Heart right ventricle (tissue), 16 donors: Measurements from ENCODE around the gene MED26. TPM values are rescaled to one million over a fixed set of nuclear protein-coding genes. Genes with fewer than 3 reads are reported as not detected.

ENCODE experiments used
- ATAC-seq, 8 donors: fragments of 200-7000 bp; cut with Tn5 transposase; one replicate each; pipeline ENCODE4 v1.9.1; 2020; ENCODE audit warnings: mild to moderate bottlenecking in 8 of 8, moderate library complexity in 8 of 8, moderate number of reproducible peaks in 1 of 8
- DNase-seq, 2 donors: peaks; one replicate each; pipeline ENCODE4 v3.0.0-alpha.2; 2020
- H3K27ac ChIP-seq, 10 donors: fragments of 200-600 bp; sonication (generic) in 2 of 10; one replicate each; pipeline versions ENCODE4 v1.5.0 to v1.8.0; 2020 to 2022; ENCODE audit warnings: mild to moderate bottlenecking in 3 of 10
- H3K27me3 ChIP-seq, 7 donors: fragments of 200-600 bp; one replicate each; pipeline ENCODE4 v1.8.0; 2021 to 2022; ENCODE audit warnings: mild to moderate bottlenecking in 2 of 7
- H3K36me3 ChIP-seq, 9 donors: fragments of 200-600 bp; sonication (generic) in 1 of 9; one replicate each; pipeline versions ENCODE4 v1.5.0 to v1.8.0; 2020 to 2022; ENCODE audit warnings: mild to moderate bottlenecking in 2 of 9
- H3K4me1 ChIP-seq, 9 donors: fragments of 200-600 bp; sonication (generic) in 1 of 9; one replicate each; pipeline versions ENCODE4 v1.5.0 to v1.8.0; 2020 to 2022; ENCODE audit warnings: mild to moderate bottlenecking in 4 of 9
- H3K4me3 ChIP-seq, 10 donors: fragments of 200-600 bp; sonication (generic) in 2 of 10; one replicate each; pipeline versions ENCODE4 v1.5.0 to v1.8.0; 2020 to 2022; ENCODE audit warnings: mild to moderate bottlenecking in 7 of 10, moderate library complexity in 2 of 10
- H3K9me3 ChIP-seq, 11 donors: fragments of 200-600 bp in 10 of 11; sonication (generic) in 2 of 11; one replicate each; pipeline versions ENCODE4 v1.5.0 to v1.8.0; 2013 to 2022; ENCODE audit warnings: mild to moderate bottlenecking in 2 of 11, control low read depth in 1 of 11, moderate library complexity in 1 of 11
- CTCF ChIP-seq, 9 donors: fragments of 200-600 bp; sonication (generic) in 2 of 9; IDR thresholded peaks; one replicate each; pipeline versions ENCODE4 v1.5.0 to v1.8.0; 2021 to 2022; ENCODE audit warnings: antibody characterized with exemption in 9 of 9, mild to moderate bottlenecking in 5 of 9, moderate library complexity in 1 of 9
- WGBS, 2 donors: extraction: QIAGEN DNeasy Blood & Tissue Kit; methylation state at CpG; one replicate each; pipeline ENCODE4 v1.1.7; 2013; ENCODE audit warnings: inconsistent platforms in 1 of 2; 5-methylcytosine and 5-hydroxymethylcytosine counted together
- intact Hi-C, 10 donors: fragments of 100-400 bp; cut with DNase I; formaldehyde crosslinking; loops; one replicate each; pipeline versions ENCODE4 v1.11.1 to v1.14.2; 2022
- polyA plus RNA-seq, 2 donors: library from polyadenylated mRNA; stranded (reverse); fragments of 200-250 nt; gene quantifications; one replicate each; pipeline ENCODE4 v1.2.3, GENCODE V29; 2013
- total RNA-seq, 10 donors: library from RNA; stranded (reverse); fragmentation: NEBNext Ultra II Directional in 3 of 10; extraction: Animal tissue kit (Norgen Biotek cat#: 25700) in 3 of 10; gene quantifications; one replicate each; pipeline versions ENCODE4 v1.2.1 to v1.2.4, GENCODE V29; 2021 to 2023
- donor health status: Arrhythmogenic right ventricular cardiomyopathy.
- donor health status: ischemic (EF 13 %, LVEDD 7.1; RV severe dilation, severe dysfunction).
- donor health status: healthy with polysubstance abuse.
- donor health status: DM: no; HTN: yes; CAD: no.
- donor health status: DM: no; HTN: no; CAD: no.
- donor health status: ischemic (EF 25% LVEDD 6.9; RV normal size, moderate dysfunction).
- donor health status: ischemic (EF 25% LVEDD 5.7; RV mildly dilated, moderate dysfunction).
- donor health status: healthy.
- donor health status: DM: yes; HTN: yes; CAD: no.
- donor health status: Ischemic cardiomyopathy.
- donor health status: ischemic (EF 35%, LVEDD 5.7; RV mildly dilated, moderate dysfunction).
- donor health status: nonischemic (EF 11% LVEDD 7.7; RV severe dilation, severe dysfunction).
- donor health status: DM: yes; HTN: yes; CAD: no.
- donor health status: PGD.
- donor health status: ischemic (EF 29% LVEDD 5.4; RV normal size, mild dysfunction).
- donor health status: nonischemic (EF 23%, LVEDD 6.1; RV moderate dilation, normal function).

The MED26 gene
- total and polyA plus RNA-seq, 12 donors = 3.3 to 6.9 (median 4.6) TPM

GRCh38 chr19:16596399-16596798, 31.6 kb downstream of the MED26 start:
- no peaks in the 10 kb centered on the region for H3K27me3 ChIP-seq
- no peak for TF ChIP-seq CTCF (IDR thresholded peaks at IDR 0.05)
- intact Hi-C loops = no loop called here
- WGBS, 2 donors = 94% methylated on average over 9 of the region's 9 CpGs
- H3K36me3 ChIP-seq = peaks cover 0 to 3% (median 0%) of the 10 kb centered on the region in 9 donors
- H3K27ac ChIP-seq = no peak overlapping the region
- peaks cover 16 to 94% (median 52%) of the 10 kb centered on the region in 9 donors for H3K4me1 ChIP-seq
- no peaks in the 10 kb centered on the region for H3K9me3 ChIP-seq
- no peak for ATAC-seq
- H3K4me3 ChIP-seq = no peak overlapping the region
- no peak for DNase-seq

DNA sequence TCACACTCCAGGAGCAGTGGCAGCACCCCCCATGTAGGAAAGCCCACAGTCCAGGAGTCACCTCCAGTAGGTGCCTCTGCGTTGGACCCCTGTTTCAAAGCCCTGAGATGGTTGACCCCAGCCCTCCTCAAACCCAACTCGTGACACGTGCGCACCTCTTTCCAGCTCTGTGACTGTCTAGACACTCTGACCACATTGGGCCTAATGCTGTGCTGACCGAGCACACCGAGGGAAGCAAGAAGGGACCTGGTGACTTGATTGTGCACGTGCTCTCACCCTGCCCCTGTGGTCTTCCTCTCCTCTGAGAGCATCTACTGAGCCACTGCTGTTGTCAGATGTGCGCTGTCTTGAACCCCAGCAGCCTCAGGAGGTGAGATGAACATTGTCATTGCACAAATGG, 32.9 kb downstream of the MED26 start:
- WGBS, 2 donors = 91 to 94% methylated on average over 8 of the region's 8 CpGs
- Histone ChIP-seq H3K4me1 (peaks cover 14 to 93% (median 57%) of the 10 kb centered on the region in 9 donors), H3K9me3 (no peaks in the 10 kb centered on the region), H3K27ac (no peak overlapping the region), H3K4me3 (no peak overlapping the region), H3K36me3 (peaks cover 0 to 3% (median 0%) of the 10 kb centered on the region in 9 donors), H3K27me3 (no peaks in the 10 kb centered on the region)
- TF ChIP-seq CTCF (IDR thresholded peaks at IDR 0.05) = no peak
- DNase-seq (no peak), ATAC-seq (no peak)
- intact Hi-C loops = no loop called here

DNA sequence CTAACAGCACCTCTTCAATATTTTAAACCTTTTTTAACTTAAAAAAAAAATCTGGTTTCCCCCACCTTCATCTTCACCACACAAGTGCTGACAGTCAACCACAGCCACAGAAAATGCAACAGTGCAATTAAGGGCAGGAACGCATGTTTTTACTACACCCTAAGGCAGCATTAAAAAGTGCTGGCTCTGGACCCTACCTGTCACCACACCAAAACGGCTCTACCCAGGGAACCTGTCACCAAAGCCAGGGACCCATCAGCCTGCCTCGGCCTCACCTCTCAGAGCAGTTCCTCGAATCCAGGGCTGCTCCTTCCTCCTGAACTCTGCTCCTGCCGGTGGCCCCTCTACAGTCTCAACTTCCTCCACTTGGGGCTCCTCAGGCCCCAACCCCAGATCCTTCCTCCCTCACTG, 33.3 kb downstream of the MED26 start:
- Histone ChIP-seq H3K27ac (no peak overlapping the region), H3K27me3 (no peaks in the 10 kb centered on the region), H3K9me3 (no peaks in the 10 kb centered on the region), H3K4me1 (peaks cover 14 to 97% (median 59%) of the 10 kb centered on the region in 9 donors), H3K4me3 (no peak overlapping the region), H3K36me3 (peaks cover 0 to 3% (median 0%) of the 10 kb centered on the region in 9 donors)
- 75 to 78% methylated on average over 5 of the region's 5 CpGs for WGBS, 2 donors
- DNase-seq (no peak), ATAC-seq (no peak)
- TF ChIP-seq CTCF (IDR thresholded peaks at IDR 0.05) = no peak
- intact Hi-C loops = loop anchor here in 1 of 10 donors (5.0 kb wide), 1 partner anchor 33 kb away; the partner anchor contains the start of gene MED26

DNA sequence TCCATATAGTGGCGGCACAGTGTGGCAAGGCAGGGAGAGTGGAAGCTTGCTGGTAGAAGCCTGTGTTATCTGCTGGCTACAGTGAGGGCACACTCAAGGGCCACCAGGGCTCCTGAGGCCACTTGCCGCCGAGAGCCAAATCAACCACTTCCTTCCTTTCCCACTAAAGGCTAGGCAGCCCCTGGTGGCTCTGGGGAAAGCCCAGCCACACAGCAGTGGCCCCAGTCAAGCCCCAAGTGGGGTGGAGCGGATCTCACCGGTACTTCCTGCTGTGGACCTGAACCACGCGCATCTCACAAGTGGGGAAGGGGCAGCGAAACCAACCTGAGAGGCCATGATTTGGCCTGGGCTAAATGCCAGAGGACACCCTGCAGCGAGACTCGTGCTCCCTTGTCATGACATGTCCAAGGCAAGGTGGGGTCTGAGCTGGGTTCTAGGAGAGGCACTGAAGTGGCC, 33.8 kb downstream of the MED26 start:
- TF ChIP-seq CTCF (IDR thresholded peaks at IDR 0.05) = no peak
- peak in 4 of 8 donors; percentile 12 to 39 (median 26) for ATAC-seq
- Histone ChIP-seq H3K36me3 (peaks cover 0 to 3% (median 0%) of the 10 kb centered on the region in 9 donors), H3K27ac (no peak overlapping the region), H3K4me3 (no peak overlapping the region), H3K27me3 (no peaks in the 10 kb centered on the region), H3K9me3 (no peaks in the 10 kb centered on the region), H3K4me1 (peaks cover 14 to 99% (median 61%) of the 10 kb centered on the region in 9 donors)
- no peak for DNase-seq
- intact Hi-C loops = loop anchor here in 1 of 10 donors (5.0 kb wide), 1 partner anchor 33 kb away; the partner anchor contains the start of gene MED26
- WGBS, 2 donors = 64 to 68% methylated on average over 10 of the region's 10 CpGs
